ENCODE results near the gene MTR. TPM values are rescaled to one million over a fixed set of nuclear protein-coding genes. Genes with fewer than 3 reads are reported as not detected.

Gene MTR
- total RNA-seq, 1 donor from 2014 or later: 35.8 TPM

GRCh38 chr1:236914375-236914774 lies 119.3 kb downstream of the MTR start:
- Mint-ChIP-seq H3K9me3 (ENCODE audit: unreplicated experiment) (peaks cover 14% of the 10 kb centered on the region), H3K36me3 (ENCODE audit: low read depth, unreplicated experiment) (peaks cover 11% of the 10 kb centered on the region), H3K4me3 (ENCODE audit: unreplicated experiment) (no peak overlapping the region), H3K27me3 (ENCODE audit: low read depth, unreplicated experiment) (no peaks in the 10 kb centered on the region), H3K4me1 (ENCODE audit: low read depth, unreplicated experiment) (peaks cover 9% of the 10 kb centered on the region), H3K27ac (ENCODE audit: unreplicated experiment) (no peak overlapping the region)
- no peaks in the 10 kb centered on the region for H3K9me3 ChIP-seq (ENCODE audit: insufficient read depth, low read depth, low read length)
- DNase-seq (ENCODE audit: low read depth): no peak
- H3K36me3 ChIP-seq (ENCODE audit: insufficient read depth, low read length): no peaks in the 10 kb centered on the region
- H3K27me3 ChIP-seq (ENCODE audit: insufficient read depth, low read length): no peaks in the 10 kb centered on the region
- no peak overlapping the region for H3K4me3 ChIP-seq (ENCODE audit: insufficient read depth, low read depth, low read length)
- peaks cover 5% of the 10 kb centered on the region for H3K4me1 ChIP-seq (ENCODE audit: insufficient read depth, low read length)
- no peak overlapping the region for H3K9ac ChIP-seq (ENCODE audit: low read length)
- no peaks in the 10 kb centered on the region for H3K79me2 ChIP-seq (ENCODE audit: insufficient read depth, low read length)
- no peak overlapping the region for H2AFZ ChIP-seq (ENCODE audit: low read depth, low read length)
- TF ChIP-seq EZH2 (IDR thresholded peaks at IDR 0.05; ENCODE audit: insufficient read depth, low read length) (no peak), CTCF (IDR thresholded peaks at IDR 0.05; ENCODE audit: insufficient read depth, low read depth, low read length) (no peak)
- no peaks in the 10 kb centered on the region for H4K20me1 ChIP-seq (ENCODE audit: insufficient read depth, low read length)
- H3K4me2 ChIP-seq (ENCODE audit: low read length): no peak overlapping the region
- FAIRE-seq: no peak
- no peak overlapping the region for H3K27ac ChIP-seq (ENCODE audit: low read depth, low read length)

DNA sequence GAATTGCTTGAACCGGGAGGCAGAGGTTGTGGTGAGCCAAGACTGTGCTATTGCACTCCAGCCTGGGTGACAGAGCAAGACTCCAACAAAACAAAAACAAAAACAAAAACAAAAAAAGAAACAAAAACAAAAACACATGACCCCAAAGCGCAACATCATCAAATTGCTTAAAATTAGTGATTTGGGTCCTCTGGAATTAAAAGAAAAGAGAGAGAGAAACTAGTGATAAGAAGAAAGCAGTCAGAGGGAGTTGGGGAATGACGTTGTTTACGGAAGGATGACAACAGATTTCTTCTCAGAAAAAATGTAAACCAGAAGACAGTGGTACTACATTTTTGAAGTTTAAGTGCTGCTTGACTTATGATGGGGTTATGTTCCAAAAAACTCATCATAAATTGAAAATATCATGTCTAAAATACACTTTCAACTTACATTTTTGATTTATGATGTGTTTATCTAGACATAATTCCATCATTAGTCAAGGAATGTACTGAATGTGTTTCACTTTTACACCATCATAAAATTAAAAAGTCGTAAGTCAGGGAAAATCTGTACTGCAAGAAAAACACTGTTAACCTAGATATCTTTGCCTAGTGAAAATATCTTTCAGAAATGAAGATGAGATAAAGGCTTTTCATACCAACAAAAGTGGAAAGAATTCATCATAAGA lies 121.2 kb downstream of the MTR start:
- Histone ChIP-seq H3K9ac (ENCODE audit: low read length) (no peak overlapping the region), H3K36me3 (ENCODE audit: insufficient read depth, low read length) (no peaks in the 10 kb centered on the region), H4K20me1 (ENCODE audit: insufficient read depth, low read length) (no peaks in the 10 kb centered on the region), H3K27me3 (ENCODE audit: insufficient read depth, low read length) (no peaks in the 10 kb centered on the region), H3K27ac (ENCODE audit: low read depth, low read length) (no peak overlapping the region), H2AFZ (ENCODE audit: low read depth, low read length) (no peak overlapping the region), H3K4me3 (ENCODE audit: insufficient read depth, low read depth, low read length) (no peak overlapping the region), H3K9me3 (ENCODE audit: insufficient read depth, low read depth, low read length) (no peaks in the 10 kb centered on the region), H3K79me2 (ENCODE audit: insufficient read depth, low read length) (no peaks in the 10 kb centered on the region), H3K4me2 (ENCODE audit: low read length) (no peak overlapping the region), H3K4me1 (ENCODE audit: insufficient read depth, low read length) (peaks cover 5% of the 10 kb centered on the region)
- FAIRE-seq (no peak), DNase-seq (ENCODE audit: low read depth) (no peak)
- Mint-ChIP-seq H3K4me1 (ENCODE audit: low read depth, unreplicated experiment) (peaks cover 6% of the 10 kb centered on the region), H3K27me3 (ENCODE audit: low read depth, unreplicated experiment) (no peaks in the 10 kb centered on the region), H3K4me3 (ENCODE audit: unreplicated experiment) (no peak overlapping the region), H3K27ac (ENCODE audit: unreplicated experiment) (no peak overlapping the region), H3K36me3 (ENCODE audit: low read depth, unreplicated experiment) (peaks cover 11% of the 10 kb centered on the region), H3K9me3 (ENCODE audit: unreplicated experiment) (peaks cover 13% of the 10 kb centered on the region)
- no peak for TF ChIP-seq CTCF (IDR thresholded peaks at IDR 0.05; ENCODE audit: insufficient read depth, low read depth, low read length)
- TF ChIP-seq EZH2 (IDR thresholded peaks at IDR 0.05; ENCODE audit: insufficient read depth, low read length): no peak

DNA sequence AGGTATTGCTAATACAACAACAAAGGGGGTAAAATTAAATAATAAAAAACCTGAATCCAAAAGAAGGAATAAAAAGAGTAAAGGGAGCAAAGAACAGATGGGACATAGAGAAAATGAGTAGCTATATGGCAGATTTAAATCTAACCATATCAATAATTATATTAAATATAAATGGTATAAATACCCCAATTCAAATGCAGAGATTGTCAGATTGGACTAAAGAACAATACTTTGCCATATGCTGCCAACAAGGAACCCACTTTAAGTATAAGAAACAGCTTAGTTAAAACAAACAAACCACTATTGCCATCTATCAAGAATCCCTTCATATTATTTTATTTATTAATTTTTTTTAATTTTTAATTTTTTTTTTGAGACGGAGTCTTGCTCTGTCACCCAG lies 122.4 kb downstream of the MTR start:
- Mint-ChIP-seq H3K36me3 (ENCODE audit: low read depth, unreplicated experiment) (peaks cover 11% of the 10 kb centered on the region), H3K27me3 (ENCODE audit: low read depth, unreplicated experiment) (no peaks in the 10 kb centered on the region), H3K4me1 (ENCODE audit: low read depth, unreplicated experiment) (peaks cover 6% of the 10 kb centered on the region), H3K9me3 (ENCODE audit: unreplicated experiment) (peaks cover 13% of the 10 kb centered on the region), H3K4me3 (ENCODE audit: unreplicated experiment) (no peak overlapping the region), H3K27ac (ENCODE audit: unreplicated experiment) (no peak overlapping the region)
- H3K27ac ChIP-seq (ENCODE audit: low read depth, low read length): no peak overlapping the region
- TF ChIP-seq EZH2 (IDR thresholded peaks at IDR 0.05; ENCODE audit: insufficient read depth, low read length): no peak
- no peak for TF ChIP-seq CTCF (IDR thresholded peaks at IDR 0.05; ENCODE audit: insufficient read depth, low read depth, low read length)
- no peaks in the 10 kb centered on the region for H3K9me3 ChIP-seq (ENCODE audit: insufficient read depth, low read depth, low read length)
- H3K27me3 ChIP-seq (ENCODE audit: insufficient read depth, low read length): no peaks in the 10 kb centered on the region
- no peak for FAIRE-seq
- no peak overlapping the region for H3K4me3 ChIP-seq (ENCODE audit: insufficient read depth, low read depth, low read length)
- H4K20me1 ChIP-seq (ENCODE audit: insufficient read depth, low read length): no peaks in the 10 kb centered on the region
- no peak for DNase-seq (ENCODE audit: low read depth)
- H3K79me2 ChIP-seq (ENCODE audit: insufficient read depth, low read length): no peaks in the 10 kb centered on the region
- H3K4me2 ChIP-seq (ENCODE audit: low read length): no peak overlapping the region
- no peaks in the 10 kb centered on the region for H3K36me3 ChIP-seq (ENCODE audit: insufficient read depth, low read length)
- no peak overlapping the region for H3K9ac ChIP-seq (ENCODE audit: low read length)
- no peak overlapping the region for H2AFZ ChIP-seq (ENCODE audit: low read depth, low read length)
- peaks cover 5% of the 10 kb centered on the region for H3K4me1 ChIP-seq (ENCODE audit: insufficient read depth, low read length)
